ENCODE results near the gene RBM10. TPM values are rescaled to one million over a fixed set of nuclear protein-coding genes. Genes with fewer than 3 reads are reported as not detected.

Gene RBM10
- total and polyA plus RNA-seq, 4 donors: 8.4 to 46.8 (median 24.3) TPM

DNA sequence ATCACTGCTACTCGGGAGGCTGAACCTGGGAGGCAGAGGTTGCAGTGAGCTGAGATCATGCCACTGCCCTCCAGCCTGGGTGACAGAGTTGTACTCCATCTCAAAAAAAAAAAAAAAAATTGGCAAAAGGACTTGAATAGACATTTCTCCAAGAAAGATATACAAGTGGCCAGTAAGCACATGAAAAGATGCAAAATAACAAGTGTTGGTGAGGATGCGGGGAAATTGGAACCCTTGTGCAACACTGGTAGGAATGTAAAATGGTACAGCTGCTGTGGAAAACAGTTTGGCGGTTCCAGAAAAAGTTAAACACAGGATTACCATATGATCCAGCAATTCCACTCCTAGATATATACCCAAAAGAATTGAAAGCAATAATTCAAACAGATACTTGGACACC is 19.4 kb downstream of the RBM10 start:
- no peak for ATAC-seq (ENCODE audit: low FRiP score)
- Histone ChIP-seq H3K27ac (ENCODE audit: low read depth in 1 of 2, low read length in 2 of 2) (no peak overlapping the region), H3K9me3 (ENCODE audit: control insufficient read depth, low read length) (no peaks in the 10 kb centered on the region), H3K4me3 (ENCODE audit: low read length in 2 of 2) (no peak overlapping the region), H3K27me3 (ENCODE audit: control insufficient read depth in 1 of 2, insufficient read depth in 2 of 2, low read length in 1 of 2) (no peaks in the 10 kb centered on the region), H3K36me3 (ENCODE audit: control insufficient read depth in 1 of 2, insufficient read depth in 2 of 2, low read length in 1 of 2) (peaks cover 0 to under 1% of the 10 kb centered on the region in 2 donors), H3K4me1 (ENCODE audit: control insufficient read depth in 1 of 2, insufficient read depth in 2 of 2, low read length in 2 of 2) (no peaks in the 10 kb centered on the region)
- intact Hi-C loops (cut with DNase I): no loop called here
- DNase-seq: no peak
- 97 to 100% methylated on average over 3 of the region's 3 CpGs for WGBS, 2 donors

DNA sequence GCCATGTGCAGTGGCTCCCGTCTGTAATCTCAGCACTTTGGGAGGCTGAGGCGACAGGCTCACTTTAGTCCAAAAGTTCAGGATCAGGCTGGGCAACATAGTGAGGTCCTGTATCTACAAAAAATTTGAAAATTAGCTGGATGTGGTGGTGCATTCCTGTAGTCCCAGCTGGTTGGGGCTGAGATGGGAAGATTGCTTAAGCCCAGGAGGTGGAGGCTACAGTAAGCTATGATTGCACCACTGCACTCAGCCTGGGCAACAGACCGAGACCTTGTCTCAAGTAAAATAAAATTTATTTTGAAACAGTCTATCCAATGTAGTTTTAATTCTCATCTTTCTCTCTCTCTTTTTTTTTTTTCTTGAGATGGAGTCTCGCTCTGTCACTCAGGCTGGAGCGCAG is 21.1 kb downstream of the RBM10 start:
- DNase-seq: no peak
- intact Hi-C loops (cut with DNase I): no loop called here
- 86 to 91% methylated on average over 5 of the region's 5 CpGs for WGBS, 2 donors
- Histone ChIP-seq H3K27me3 (ENCODE audit: control insufficient read depth in 1 of 2, insufficient read depth in 2 of 2, low read length in 1 of 2) (no peaks in the 10 kb centered on the region), H3K4me3 (ENCODE audit: low read length in 2 of 2) (no peak overlapping the region), H3K36me3 (ENCODE audit: control insufficient read depth in 1 of 2, insufficient read depth in 2 of 2, low read length in 1 of 2) (peaks cover 0 to 2% of the 10 kb centered on the region in 2 donors), H3K9me3 (ENCODE audit: control insufficient read depth, low read length) (no peaks in the 10 kb centered on the region), H3K27ac (ENCODE audit: low read depth in 1 of 2, low read length in 2 of 2) (no peak overlapping the region), H3K4me1 (ENCODE audit: control insufficient read depth in 1 of 2, insufficient read depth in 2 of 2, low read length in 2 of 2) (no peaks in the 10 kb centered on the region)
- ATAC-seq (ENCODE audit: low FRiP score): no peak

DNA sequence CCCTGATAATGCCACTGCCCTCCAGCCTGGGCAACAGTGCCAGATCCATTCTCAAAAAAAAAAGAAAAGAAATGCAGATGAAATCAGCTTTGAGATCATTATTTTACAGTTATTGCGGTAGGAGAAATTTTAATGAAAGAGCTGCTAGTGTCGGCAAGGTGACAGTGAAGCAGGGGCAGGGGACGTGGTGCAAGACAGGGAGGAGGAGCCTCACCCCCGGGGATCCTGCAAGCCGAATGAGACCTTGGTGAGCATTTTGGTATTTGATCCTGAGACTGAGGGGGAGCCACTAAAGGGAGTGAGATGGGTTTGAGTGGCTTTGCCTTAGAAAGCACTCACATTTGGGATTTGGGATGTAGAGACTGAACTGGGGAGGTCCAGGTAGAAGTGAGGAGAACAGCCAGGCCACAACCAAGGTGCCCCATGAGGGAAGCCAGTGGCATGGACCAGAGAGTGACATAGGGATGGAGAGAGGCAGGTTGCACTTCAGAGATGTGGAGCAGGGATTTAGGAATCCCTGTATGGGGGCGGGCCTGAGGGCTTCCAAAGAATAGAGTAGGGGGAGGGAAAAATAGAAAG is 23.6 kb downstream of the RBM10 start:
- H3K9me3 ChIP-seq (ENCODE audit: control insufficient read depth, low read length): no peaks in the 10 kb centered on the region
- no peak for ATAC-seq (ENCODE audit: low FRiP score)
- peak; percentile 8 to 54 for DNase-seq
- no peaks in the 10 kb centered on the region for H3K27me3 ChIP-seq (ENCODE audit: control insufficient read depth in 1 of 2, insufficient read depth in 2 of 2, low read length in 1 of 2)
- H3K27ac ChIP-seq (ENCODE audit: low read depth in 1 of 2, low read length in 2 of 2): no peak overlapping the region
- peaks cover 0 to 2% of the 10 kb centered on the region in 2 donors for H3K36me3 ChIP-seq (ENCODE audit: control insufficient read depth in 1 of 2, insufficient read depth in 2 of 2, low read length in 1 of 2)
- H3K4me1 ChIP-seq (ENCODE audit: control insufficient read depth in 1 of 2, insufficient read depth in 2 of 2, low read length in 2 of 2): no peaks in the 10 kb centered on the region
- WGBS, 2 donors: 70 to 87% methylated on average over 6 of the region's 6 CpGs
- H3K4me3 ChIP-seq (ENCODE audit: low read length in 2 of 2): no peak overlapping the region
- intact Hi-C loops (cut with DNase I): no loop called here

DNA sequence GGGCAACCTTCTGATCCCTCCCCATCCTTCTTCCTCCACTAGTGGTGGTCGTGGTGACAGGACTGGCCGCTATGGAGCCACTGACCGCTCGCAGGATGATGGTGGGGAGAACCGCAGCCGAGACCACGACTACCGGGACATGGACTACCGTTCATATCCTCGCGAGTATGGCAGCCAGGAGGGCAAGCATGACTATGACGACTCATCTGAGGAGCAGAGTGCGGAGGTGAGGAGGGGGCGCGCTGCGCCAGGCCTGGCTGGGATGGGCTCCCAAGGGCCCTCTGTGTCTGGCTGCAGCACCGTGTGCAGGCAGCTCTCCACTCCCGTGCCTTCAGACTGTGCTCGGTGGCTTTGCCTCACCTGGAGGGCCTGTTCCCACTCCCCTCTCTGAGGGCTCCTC is 24.3 kb downstream of the RBM10 start:
- ATAC-seq (ENCODE audit: low FRiP score) (no peak), DNase-seq (peak; percentile 35 to 59)
- Histone ChIP-seq H3K4me3 (ENCODE audit: low read length in 2 of 2) (no peak overlapping the region), H3K4me1 (ENCODE audit: control insufficient read depth in 1 of 2, insufficient read depth in 2 of 2, low read length in 2 of 2) (no peaks in the 10 kb centered on the region), H3K27ac (ENCODE audit: low read depth in 1 of 2, low read length in 2 of 2) (no peak overlapping the region), H3K27me3 (ENCODE audit: control insufficient read depth in 1 of 2, insufficient read depth in 2 of 2, low read length in 1 of 2) (no peaks in the 10 kb centered on the region), H3K36me3 (ENCODE audit: control insufficient read depth in 1 of 2, insufficient read depth in 2 of 2, low read length in 1 of 2) (peaks cover 0 to 2% of the 10 kb centered on the region in 2 donors), H3K9me3 (ENCODE audit: control insufficient read depth, low read length) (no peaks in the 10 kb centered on the region)
- intact Hi-C loops (cut with DNase I): no loop called here
- 91 to 94% methylated on average over 19 of the region's 19 CpGs for WGBS, 2 donors

DNA sequence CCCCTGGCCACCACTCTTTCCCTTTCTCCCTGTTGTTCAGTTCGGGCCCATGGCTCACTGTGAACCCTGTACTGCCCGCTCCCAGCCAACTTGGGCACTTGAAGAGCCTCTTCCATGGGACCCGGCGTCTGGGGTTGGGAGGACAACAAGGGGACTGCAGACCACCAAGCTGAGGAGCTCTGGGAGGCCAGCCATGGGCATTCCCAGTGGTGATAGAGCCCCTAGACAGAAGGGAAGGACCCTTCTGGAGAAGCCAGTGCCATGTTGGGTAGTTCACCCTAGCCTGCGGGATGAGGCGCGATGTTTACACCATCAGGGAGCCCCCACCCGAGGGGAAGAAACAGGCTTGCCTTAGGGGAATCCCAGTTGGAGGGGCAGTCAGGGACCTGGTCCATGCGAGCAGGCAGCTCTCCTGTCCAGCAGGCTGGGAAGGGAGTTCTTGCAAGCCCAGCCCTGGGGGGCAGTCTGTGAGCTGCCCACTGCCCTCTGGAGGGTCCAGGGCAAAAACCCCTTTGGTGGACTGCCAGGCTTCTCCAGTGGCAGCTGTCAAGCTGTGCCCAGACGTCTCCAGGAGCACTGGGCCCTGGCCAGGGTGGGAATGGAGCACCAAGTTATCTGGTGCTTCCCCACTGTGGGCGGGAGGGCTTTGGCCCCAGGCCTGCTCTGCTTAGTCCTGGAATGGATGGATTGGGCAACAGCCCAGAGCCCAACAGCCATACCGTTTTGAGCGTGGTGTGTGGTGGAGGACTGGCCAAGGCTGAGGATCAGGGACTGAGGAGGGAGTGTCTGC is 24.9 kb downstream of the RBM10 start:
- peak; percentile 40 for ATAC-seq (ENCODE audit: low FRiP score)
- Histone ChIP-seq H3K27ac (ENCODE audit: low read depth in 1 of 2, low read length in 2 of 2) (no peak overlapping the region), H3K4me1 (ENCODE audit: control insufficient read depth in 1 of 2, insufficient read depth in 2 of 2, low read length in 2 of 2) (no peaks in the 10 kb centered on the region), H3K36me3 (ENCODE audit: control insufficient read depth in 1 of 2, insufficient read depth in 2 of 2, low read length in 1 of 2) (peaks cover 0 to 2% of the 10 kb centered on the region in 2 donors), H3K4me3 (ENCODE audit: low read length in 2 of 2) (no peak overlapping the region), H3K27me3 (ENCODE audit: control insufficient read depth in 1 of 2, insufficient read depth in 2 of 2, low read length in 1 of 2) (no peaks in the 10 kb centered on the region), H3K9me3 (ENCODE audit: control insufficient read depth, low read length) (no peaks in the 10 kb centered on the region)
- intact Hi-C loops (cut with DNase I): no loop called here
- WGBS, 2 donors: 54 to 57% methylated on average over 13 of the region's 13 CpGs
- DNase-seq: peak; percentile 52 to 64

GRCh38 chrX:47170861-47171692 is 26.1 kb downstream of the RBM10 start:
- no peaks in the 10 kb centered on the region for H3K9me3 ChIP-seq (ENCODE audit: control insufficient read depth, low read length)
- H3K27ac ChIP-seq (ENCODE audit: low read depth in 1 of 2, low read length in 2 of 2): no peak overlapping the region
- no peaks in the 10 kb centered on the region for H3K4me1 ChIP-seq (ENCODE audit: control insufficient read depth in 1 of 2, insufficient read depth in 2 of 2, low read length in 2 of 2)
- peak; percentile 24 to 72 for DNase-seq
- ATAC-seq (ENCODE audit: low FRiP score): no peak
- 85 to 88% methylated on average over 21 to 34 of the region's 34 CpGs for WGBS, 2 donors
- no peaks in the 10 kb centered on the region for H3K27me3 ChIP-seq (ENCODE audit: control insufficient read depth in 1 of 2, insufficient read depth in 2 of 2, low read length in 1 of 2)
- H3K36me3 ChIP-seq (ENCODE audit: control insufficient read depth in 1 of 2, insufficient read depth in 2 of 2, low read length in 1 of 2): peaks cover 0 to 2% of the 10 kb centered on the region in 2 donors
- H3K4me3 ChIP-seq (ENCODE audit: low read length in 2 of 2): no peak overlapping the region
- intact Hi-C loops (cut with DNase I): no loop called here

DNA sequence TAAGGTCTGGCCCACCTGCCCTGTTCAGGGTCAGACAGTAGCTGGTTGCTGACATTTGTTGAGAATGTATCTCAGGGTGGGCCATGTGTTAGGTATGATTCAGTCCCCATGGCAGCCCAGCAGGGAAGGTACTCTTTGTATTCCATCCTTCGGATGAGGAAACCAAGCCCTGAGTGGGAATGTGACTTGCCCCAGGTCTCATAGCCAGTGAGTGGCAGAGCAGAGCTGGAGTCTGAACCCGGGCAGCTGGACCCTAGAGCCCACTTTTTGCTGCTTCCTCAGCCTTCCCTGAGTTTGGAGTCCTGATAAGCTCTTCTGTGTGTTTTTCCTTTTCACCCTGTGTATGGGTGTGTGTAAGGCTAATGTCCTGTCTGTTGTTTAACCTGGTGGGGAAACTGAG is 27.0 kb downstream of the RBM10 start:
- intact Hi-C loops (cut with DNase I): no loop called here
- DNase-seq (peak in 1 of 2 donors; percentile 7), ATAC-seq (ENCODE audit: low FRiP score) (no peak)
- Histone ChIP-seq H3K27ac (ENCODE audit: low read depth in 1 of 2, low read length in 2 of 2) (no peak overlapping the region), H3K27me3 (ENCODE audit: control insufficient read depth in 1 of 2, insufficient read depth in 2 of 2, low read length in 1 of 2) (no peaks in the 10 kb centered on the region), H3K36me3 (ENCODE audit: control insufficient read depth in 1 of 2, insufficient read depth in 2 of 2, low read length in 1 of 2) (peaks cover 0 to 2% of the 10 kb centered on the region in 2 donors), H3K9me3 (ENCODE audit: control insufficient read depth, low read length) (no peaks in the 10 kb centered on the region), H3K4me1 (ENCODE audit: control insufficient read depth in 1 of 2, insufficient read depth in 2 of 2, low read length in 2 of 2) (no peaks in the 10 kb centered on the region), H3K4me3 (ENCODE audit: low read length in 2 of 2) (no peak overlapping the region)
- WGBS, 2 donors: 87 to 90% methylated on average over 2 of the region's 2 CpGs

GRCh38 chrX:47172549-47172948 is 27.5 kb downstream of the RBM10 start:
- peak in 1 of 2 donors; percentile 41 for DNase-seq
- WGBS, 2 donors: 80 to 86% methylated on average over 7 of the region's 7 CpGs
- intact Hi-C loops (cut with DNase I): no loop called here
- peaks cover 0 to 2% of the 10 kb centered on the region in 2 donors for H3K36me3 ChIP-seq (ENCODE audit: control insufficient read depth in 1 of 2, insufficient read depth in 2 of 2, low read length in 1 of 2)
- H3K4me1 ChIP-seq (ENCODE audit: control insufficient read depth in 1 of 2, insufficient read depth in 2 of 2, low read length in 2 of 2): no peaks in the 10 kb centered on the region
- no peak overlapping the region for H3K4me3 ChIP-seq (ENCODE audit: low read length in 2 of 2)
- no peaks in the 10 kb centered on the region for H3K9me3 ChIP-seq (ENCODE audit: control insufficient read depth, low read length)
- no peak overlapping the region for H3K27ac ChIP-seq (ENCODE audit: low read depth in 1 of 2, low read length in 2 of 2)
- no peaks in the 10 kb centered on the region for H3K27me3 ChIP-seq (ENCODE audit: control insufficient read depth in 1 of 2, insufficient read depth in 2 of 2, low read length in 1 of 2)
- no peak for ATAC-seq (ENCODE audit: low FRiP score)

Measured in aorta (tissue), 5 donors.